ENCODE results near the gene GRM8.

The GRM8 gene

DNA sequence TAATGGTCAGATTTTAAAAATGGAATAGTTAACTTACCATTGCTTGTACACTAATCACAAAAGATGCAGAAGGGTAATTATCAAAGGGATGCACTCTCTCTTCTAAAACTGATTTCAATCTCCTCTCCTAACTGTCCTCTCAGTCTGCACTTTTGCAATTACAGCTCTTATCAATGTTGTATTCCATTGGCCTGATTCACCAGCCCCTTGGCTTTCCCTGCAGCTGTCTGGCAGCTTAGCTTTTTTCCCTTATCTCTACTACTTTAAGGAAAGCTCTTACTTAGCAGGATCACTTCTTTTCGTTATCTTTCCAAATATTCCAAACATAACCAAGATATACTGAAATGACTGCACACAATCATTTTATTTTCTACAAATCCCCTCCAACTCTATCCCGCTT lies 448.8 kb downstream of the GRM8 start:
- DNase-seq, result no peak

DNA sequence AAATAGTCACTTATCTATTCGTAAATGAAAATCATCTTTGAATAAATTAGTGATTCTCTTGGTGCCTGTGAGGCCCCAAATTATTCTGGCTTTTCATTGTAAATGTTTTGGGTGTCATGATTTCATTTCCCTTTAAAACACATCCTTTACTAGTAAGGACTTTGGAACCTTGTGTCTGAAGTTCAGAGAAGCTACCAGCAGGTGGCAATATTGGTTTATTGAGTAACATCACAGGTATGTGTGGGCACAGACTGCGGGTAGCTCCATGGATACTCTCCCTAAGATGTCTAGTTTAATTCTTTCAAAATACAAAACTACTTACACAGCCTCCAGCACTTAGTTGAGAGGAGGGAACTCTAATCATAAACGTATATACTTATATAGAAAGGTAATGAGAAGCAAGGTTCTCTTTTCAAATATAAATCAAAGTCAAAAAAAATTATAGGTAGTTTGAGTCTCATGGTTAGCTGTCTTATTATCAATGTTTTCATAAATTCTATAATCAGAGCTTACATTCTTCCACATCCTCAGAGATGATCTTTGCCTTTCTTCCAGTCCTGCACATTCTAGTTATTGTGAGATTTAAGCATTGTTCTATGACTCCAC lies 449.6 kb downstream of the GRM8 start:
- DNase-seq, result no peak

DNA sequence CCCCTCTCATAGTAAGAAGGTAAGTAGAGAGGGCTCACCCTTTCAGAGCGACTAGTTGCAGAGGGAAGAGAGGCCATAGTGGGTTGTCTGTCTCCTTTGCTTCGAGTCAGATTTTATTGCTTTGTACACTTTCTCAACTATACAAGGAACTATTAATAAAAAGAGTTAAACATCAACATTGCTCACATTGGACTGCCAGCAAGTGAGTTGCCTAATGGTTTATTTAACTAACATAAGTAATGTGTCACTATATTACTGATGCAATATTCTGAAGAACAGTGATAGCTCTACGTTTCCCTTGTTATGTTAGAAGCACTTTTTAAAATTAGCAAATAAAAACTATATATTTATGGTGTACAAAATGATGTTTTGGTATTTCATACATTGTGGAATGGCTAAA lies 451.0 kb downstream of the GRM8 start:
- DNase-seq, result no peak

GRCh38 chr7:126799541-126799940 lies 453.2 kb downstream of the GRM8 start:
- no peak for DNase-seq

DNA sequence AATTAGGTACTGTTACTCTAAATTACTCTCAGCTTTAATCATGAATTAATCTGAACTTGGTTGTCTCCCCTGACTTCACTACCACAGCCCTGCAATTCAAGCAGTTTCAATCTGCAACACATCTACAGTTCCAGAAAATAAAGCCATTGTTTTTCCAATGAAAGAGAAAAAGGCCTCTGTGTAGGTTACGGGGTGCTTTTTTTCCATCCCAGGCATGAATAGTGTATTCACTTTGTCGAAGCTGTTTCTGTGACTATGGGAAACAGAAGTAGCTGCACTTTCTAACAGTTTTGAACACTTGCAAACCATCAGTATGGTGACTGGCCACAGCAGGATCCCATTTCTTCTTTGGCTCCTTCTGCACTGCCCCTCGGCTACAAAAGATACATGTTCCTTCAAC lies 460.2 kb downstream of the GRM8 start:
- no peak for DNase-seq

GRCh38 chr7:126791306-126791705 lies 461.4 kb downstream of the GRM8 start:
- no peak for DNase-seq

DNA sequence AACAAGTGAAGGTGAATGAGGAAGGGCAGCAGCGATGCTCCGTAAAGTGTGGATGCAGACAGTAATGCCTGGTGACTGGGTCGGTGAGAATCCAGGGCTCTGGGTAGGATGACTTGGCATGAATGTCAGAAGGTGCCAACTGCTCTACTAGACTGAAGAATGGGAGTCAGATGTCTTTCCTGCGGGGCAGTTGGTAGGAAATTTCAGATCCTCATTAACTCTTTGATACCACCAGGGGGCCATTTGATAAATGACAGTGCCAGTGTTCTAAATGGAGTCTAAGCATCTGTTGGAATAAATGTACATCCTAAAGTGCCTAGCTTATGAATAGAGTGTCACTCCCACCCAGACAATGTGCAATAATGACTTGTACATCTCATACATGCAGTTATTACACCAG lies 462.0 kb downstream of the GRM8 start:
- DNase-seq, result no peak

DNA sequence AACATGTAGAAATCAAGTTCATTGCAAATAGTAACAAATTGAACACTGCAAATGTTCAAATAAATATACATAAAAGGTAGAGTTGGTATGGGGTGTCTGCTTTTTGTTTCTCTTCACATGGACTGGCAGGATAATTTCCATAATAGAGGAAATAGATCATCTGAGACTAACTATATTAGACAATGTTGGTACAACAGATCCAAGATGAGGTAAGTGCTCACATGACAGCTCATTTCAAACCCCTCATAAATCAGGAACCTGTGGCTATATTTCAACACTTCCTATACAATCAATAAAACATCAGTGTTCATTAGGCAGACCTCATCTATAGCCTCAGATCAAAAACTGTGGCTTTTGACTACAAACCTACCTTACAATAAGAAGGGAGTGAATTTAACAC lies 469.1 kb downstream of the GRM8 start:
- no peak for DNase-seq

- no peak for DNase-seq
These were observed 471.7 kb downstream of the GRM8 start for GRCh38 chr7:126780993-126781392.

DNA sequence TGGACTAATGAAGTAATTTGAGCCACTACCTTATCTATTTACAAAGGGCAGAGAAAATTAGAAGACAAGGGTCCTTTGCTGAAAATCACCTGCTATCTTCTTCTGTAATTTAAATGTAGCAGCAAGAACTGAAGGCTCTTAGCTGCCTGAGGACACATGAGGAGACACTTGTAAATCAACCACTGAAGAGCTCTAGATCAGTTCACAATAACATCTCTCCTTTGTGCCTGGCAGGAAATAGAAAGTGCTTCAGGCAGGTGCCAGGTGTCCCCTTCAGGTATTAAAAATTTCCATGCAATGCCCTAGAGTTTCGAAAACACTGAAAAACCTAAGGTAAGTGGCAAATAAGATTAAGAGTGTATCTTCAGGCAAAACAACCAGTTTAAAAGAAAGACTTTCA lies 474.6 kb downstream of the GRM8 start:
- no peak for DNase-seq

DNA sequence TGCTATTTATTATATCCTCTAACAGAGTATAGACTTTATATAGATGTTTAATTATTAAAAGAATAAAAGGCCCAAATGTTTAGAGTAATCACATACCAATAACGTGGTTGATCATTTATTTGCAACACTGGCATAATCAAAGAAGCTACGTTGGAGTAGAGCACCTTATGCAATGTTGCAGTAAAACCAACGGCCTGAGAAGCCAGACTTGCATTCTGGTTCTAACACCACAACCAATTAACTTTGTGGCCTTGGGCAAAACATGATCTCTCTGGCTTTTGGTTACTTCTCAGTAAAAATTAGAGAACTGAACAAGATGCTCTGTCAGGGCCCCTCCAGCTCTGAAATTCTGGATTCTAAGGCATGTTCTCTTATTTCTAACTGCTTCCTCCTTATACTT lies 476.2 kb downstream of the GRM8 start:
- DNase-seq, result no peak

DNA sequence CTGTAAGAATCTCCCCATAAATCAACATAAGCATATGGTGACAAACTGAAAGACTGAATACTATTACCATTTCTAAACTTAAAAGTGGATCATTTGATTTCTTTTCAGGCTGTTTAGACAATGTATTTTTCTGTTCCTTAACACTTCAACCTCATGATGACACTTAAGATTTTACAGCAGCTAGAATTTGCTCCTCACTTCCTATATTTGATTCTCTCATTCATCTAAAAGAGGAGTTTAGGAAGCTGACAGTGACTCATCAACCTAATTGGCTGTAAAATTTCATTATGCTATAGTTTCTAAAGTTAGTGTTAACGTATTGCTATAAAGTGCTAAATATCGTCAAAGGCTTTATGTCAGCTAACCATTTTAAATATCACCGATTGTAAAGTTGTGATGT lies 478.7 kb downstream of the GRM8 start:
- no peak for DNase-seq

GRCh38 chr7:126768836-126769235 lies 483.9 kb downstream of the GRM8 start:
- DNase-seq, result no peak

- DNase-seq, result no peak
These were observed 491.7 kb downstream of the GRM8 start for GRCh38 chr7:126760914-126761577.

DNA sequence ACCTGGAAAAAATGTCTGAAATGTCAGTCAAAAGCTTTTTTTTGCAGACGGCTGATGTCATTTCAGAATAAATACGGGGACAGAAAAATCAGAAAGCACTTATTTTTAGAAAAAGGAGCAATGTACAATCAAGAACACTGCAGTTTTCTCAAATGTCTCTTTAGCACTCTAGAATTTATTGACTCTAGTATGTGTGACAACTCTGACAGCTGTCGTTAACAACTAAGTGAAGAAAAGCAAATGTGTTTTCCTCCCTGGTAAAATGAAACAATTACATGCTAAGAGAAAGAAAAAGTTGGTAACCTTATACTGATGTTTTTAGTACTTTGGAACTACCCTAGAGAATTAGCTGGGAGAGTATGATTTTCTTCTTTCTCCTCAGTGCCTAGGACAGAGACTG lies 497.4 kb downstream of the GRM8 start:
- DNase-seq, result no peak

DNA sequence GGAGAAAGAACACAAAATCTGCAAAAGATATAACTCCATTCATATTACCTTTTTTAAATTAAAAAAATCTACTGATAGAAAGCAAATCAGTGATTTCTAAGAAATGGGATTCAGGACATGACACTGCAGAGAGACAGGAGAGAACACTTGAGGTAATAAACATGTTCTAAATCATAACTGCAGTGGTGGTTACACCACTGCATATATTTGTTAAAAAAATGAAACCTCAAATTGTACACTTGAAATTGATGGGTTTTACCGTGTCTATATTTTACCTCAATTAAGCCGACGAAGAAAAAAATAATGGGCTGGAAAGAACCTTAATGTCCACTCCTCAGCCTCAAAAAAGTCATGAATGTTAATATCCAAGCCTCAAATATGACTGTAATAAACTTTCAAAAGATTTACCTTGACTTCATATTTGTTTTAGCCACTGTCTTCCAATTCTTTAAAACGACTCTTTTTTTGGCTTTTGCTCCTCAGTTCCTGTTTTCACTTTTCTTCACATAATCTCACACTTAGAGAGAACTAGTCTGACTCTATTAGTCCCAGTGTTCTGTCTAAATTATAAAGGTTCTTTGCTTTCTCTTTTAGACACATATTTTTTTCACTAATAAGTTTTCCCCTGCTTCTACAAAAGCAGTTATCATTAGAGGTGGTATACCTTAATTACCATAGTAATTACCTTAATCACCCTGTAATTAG lies 502.4 kb downstream of the GRM8 start:
- DNase-seq, result no peak

- DNase-seq, result no peak
These were observed 523.8 kb downstream of the GRM8 start for GRCh38 chr7:126728967-126729366.

GRCh38 chr7:126727930-126728391 lies 524.8 kb downstream of the GRM8 start:
- DNase-seq, result no peak

GRCh38 chr7:126723966-126724544 lies 528.7 kb downstream of the GRM8 start:
- DNase-seq, result no peak

DNA sequence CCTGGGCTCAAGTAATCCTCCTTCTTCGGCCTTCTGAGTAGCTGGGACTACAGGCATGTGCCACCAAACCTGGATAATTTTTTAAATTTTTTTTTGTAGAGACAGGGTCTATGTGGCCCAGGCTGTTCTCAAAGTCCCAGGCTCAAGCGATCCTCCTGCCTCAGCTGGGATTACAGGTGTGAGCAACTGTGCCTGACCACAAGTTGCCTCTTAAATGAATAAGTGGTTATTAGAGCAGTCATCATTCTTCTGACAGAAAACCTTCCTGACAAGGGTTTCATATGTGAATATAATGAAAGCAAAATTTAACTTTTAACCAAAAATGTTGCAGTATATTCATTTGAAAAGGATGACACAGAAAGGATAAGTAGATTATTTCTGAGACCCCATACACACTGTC lies 532.5 kb downstream of the GRM8 start:
- no peak for DNase-seq

DNA sequence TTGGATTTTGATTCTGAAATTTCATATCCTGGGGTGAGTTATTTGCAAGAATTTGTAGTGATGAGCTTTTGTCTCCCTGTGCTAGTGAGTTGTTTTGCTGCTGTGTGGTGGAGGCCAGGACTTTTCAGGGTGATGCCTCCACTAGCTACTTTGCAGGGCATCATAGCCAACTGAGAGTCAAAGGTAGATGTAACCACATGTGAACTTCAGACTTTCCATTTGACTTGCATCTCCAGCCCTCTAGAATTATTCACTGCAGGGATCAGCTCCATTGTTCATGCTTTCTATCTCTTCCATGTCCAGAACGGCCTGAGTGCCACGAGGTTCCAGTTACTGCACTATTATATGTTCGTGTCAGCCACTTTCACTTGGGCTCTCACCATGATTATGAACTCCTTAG lies 534.3 kb downstream of the GRM8 start:
- DNase-seq, result no peak

- no peak for DNase-seq
These were observed 536.4 kb downstream of the GRM8 start for GRCh38 chr7:126716321-126716720.

GRCh38 chr7:126715076-126715475 lies 537.7 kb downstream of the GRM8 start:
- no peak for DNase-seq
